HG03460 (cell line): ENCODE measurements around the gene XRRA1.
"Not testable (repeated sequence)": the region's sequence is repeated elsewhere in the genome, so short reads cannot be mapped to it uniquely, and the experiment has no call there.

ENCODE experiments used
- ATAC-seq: cut with Tn5 transposase; IDR thresholded peaks from one replicate; pipeline ENCODE4 v1.9.1; 2021; ENCODE audit not compliant: unreplicated experiment

The XRRA1 gene

DNA sequence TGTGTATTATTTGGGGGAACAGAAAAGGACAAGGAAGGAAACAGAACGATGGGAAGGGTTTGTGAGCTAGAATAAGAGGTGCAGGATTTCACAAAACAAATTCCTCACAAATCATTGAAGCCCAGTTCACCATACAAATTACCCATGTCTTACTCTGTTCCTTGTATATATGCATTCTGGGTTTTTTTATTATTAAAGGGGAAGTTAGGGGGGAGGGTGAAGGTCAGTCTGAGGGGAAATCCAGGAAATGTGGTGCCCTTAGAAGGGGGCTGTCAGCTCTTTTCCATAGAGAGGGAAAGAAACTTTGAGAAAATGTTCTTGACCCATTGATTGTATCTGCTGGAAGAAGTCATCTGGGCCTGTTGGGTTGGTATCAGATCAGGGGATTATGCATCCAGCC lies 109.4 kb downstream of the XRRA1 start:
- ATAC-seq: no peak

- no peak for ATAC-seq
Measured at GRCh38 chr11:74838188-74838587, 110.7 kb downstream of the XRRA1 start.

DNA sequence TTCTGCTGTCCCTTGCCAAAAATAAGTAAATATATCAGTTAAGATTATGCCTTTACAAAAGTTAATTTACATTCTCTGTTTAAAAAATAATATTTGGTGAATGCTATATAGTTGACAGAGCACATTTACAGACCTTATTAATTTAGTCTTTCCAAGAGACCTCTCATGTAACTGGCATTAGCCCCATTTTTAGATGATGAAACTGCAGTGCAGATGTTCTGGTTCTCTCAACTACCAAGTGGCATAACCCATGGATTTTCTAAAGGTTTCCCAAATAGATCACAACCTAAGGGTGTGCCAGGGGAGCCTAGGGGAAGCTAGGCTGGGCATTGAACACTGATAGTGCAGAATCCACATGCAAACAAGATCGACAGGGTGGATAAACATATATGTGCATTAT lies 111.7 kb downstream of the XRRA1 start:
- ATAC-seq: no peak

DNA sequence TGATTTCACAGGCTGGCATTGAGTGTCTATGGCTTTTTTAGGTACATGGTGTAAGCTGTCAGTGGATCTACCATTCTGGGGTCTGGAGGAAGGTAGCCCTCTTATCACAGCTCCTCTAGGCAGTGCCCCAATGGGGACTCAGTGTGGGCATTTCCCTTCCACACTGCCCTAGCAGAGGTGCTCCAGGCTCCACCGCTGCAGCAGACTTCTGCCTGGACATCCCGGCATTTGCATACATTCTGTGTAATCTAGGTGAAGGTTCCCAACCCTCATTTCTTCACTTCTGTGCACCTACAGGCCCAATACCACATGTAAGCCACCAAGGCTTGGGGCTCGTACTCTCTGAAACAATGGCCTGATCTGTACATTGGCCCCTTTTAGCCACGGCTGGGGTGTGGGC lies 122.0 kb downstream of the XRRA1 start:
- ATAC-seq: no peak

DNA sequence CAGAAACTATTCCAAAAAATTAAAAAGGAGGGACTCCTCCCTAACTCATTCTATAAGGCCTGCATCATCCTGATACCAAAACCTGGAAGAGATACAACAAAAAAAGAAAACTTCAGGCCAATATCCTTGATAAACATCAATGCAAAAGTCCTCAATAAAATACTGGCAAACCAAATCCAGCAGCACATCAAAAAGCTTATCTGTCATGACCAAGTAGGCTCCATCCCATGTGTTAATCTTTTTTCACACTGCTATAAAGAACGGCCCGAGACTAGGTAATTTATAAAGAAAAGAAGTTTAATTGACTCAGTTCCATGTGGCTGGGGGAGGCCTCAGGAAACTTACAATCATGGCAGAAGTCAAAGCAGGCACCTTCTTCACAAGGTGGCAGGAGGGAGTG lies 123.3 kb downstream of the XRRA1 start:
- not testable (repeated sequence) for ATAC-seq

- no peak for ATAC-seq
Measured at GRCh38 chr11:74824285-74824982, 124.5 kb downstream of the XRRA1 start.

- ATAC-seq: no peak
Measured at GRCh38 chr11:74822170-74822569, 126.7 kb downstream of the XRRA1 start.

DNA sequence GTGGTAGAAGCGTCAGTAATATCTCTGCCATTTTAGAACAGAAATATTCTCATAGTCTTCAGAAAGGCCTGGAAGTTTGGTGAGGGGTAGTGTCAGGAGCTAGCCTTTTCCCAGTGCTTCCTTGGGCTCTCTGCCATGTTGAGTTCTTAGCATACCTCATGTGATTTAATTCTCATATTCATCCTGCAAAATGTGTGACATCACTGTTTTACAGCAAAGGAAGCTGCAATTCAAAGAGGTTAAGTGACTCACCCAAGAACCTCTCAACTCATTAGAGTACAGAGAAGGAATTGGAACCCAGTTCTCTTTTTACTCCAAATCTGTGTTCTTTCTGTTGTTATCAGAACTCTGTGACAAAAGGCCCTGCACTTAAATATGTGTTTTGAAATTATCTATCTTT lies 128.1 kb downstream of the XRRA1 start:
- ATAC-seq: no peak

DNA sequence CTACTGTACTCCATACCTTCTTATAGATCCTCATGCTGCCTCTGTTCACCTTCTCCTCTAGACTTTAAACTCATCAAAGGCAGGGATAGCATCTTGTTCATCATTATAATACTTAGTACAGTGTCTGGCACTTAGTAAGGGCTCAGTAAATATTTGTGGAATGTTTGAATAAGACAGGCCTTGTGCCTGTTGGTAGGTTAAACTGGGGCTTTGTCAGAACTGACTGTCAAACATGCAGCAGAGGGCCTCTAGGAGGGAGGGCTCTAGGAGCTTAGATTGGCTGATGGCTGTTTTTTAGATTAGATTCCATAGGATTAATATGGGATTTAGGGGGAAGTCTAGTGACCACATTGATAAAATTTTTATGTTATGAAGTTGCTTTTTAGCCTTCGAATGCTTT lies 129.5 kb downstream of the XRRA1 start:
- ATAC-seq: no peak

DNA sequence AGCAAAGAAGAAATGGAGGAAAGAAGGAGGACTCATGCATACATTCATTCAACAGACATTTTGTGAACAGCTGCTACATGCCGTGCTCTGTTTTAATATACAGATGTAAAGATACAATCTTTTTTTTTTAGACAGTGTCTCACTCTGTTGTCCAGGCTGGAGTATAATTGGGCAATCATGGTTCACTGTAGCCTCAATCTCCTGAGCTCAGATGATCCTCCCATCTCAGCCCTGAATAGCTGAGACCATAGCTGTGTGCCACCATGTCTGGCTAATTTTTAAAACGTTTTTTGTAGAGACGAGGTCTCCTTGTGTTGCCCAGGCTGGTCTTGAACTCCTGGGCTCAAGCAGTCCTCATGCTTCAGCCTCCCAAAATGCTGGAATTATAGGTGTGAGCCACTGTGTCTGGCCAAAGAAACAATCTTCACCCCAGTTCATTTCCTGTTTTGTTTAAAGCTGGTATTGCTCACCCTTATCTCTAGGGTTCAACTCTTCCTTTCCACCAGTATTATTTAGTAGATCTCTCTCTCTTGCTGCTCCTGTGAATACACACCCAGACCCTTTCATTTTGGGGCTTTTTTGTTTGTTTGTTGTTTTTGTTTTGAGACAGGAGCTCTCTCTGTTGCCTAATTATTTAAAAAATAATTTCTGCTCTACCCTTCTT lies 130.5 kb downstream of the XRRA1 start:
- ATAC-seq: no peak

DNA sequence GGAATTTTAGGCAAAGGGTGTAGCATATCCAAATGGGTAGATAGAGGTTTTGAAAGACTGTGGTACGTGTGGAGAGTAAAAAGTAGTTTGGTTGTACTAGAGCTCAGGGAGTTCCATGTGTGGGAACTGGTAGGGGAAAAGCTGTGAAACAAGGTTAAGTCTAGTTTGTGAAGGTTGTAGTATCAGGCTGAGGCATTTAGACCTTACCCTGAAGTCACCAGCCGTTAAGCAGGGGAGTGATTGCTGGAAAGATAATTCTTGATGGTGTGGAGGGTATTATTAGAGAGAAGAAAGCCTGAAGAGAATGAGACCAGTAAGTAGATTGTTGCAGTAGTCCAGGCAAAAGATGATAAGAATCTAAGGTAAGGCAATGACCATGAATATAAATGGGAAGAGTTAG lies 132.2 kb downstream of the XRRA1 start:
- no peak for ATAC-seq

- ATAC-seq: no peak
Measured at GRCh38 chr11:74815966-74816365, 132.9 kb downstream of the XRRA1 start.

DNA sequence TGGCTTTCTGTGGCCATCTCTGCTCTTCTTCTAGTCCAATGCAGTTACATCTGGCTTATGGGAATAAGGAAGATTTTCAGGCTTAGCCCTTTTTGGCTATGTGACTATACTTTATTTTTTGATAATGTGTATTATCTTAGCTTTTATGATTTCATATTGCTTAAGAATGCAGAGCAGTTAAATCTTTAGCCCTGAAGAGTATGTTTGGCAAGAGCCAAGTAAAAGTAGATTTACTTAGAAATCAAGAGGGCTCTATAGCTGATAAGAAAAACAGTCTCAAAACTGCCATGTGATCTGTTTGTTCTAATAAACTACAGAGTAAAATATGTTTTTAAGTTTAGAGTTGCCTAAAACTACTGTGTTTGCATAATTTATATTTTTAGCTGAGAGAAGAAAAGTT lies 139.1 kb downstream of the XRRA1 start:
- ATAC-seq: no peak

DNA sequence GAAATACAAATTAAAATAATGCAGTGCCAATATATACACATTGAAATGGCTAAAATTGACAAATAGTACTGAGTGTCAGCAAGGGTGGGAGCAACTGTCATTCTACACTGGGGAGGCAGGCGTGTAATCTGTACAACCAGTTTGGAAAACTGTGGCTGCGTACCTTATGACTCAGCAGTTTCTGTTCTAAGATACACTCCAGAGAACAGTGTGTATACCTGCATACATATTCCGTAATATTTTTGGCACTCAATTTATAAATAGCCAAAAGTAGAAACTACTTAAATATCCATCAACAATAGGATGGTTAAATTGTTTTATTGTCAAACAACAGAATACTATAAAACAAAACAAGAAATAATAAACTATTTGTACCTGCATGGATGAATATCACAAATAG lies 142.6 kb downstream of the XRRA1 start:
- ATAC-seq: no peak

- no peak for ATAC-seq
Measured at GRCh38 chr11:74791333-74792100, 157.4 kb downstream of the XRRA1 start.
